ENCODE measurements around the gene SETDB1.

- TF ChIP-seq EZH2 (IDR thresholded peaks at IDR 0.05; ENCODE audit: borderline replicate concordance) (no peak), CTCF (IDR thresholded peaks at IDR 0.05; ENCODE audit: poor library complexity) (no peak)
Observed at GRCh38 chr1:150999051-150999674, 73.0 kb downstream of the SETDB1 start.
